A549 treated with CORT108297 at 1 μM for 4 hours (cell line): ENCODE measurements around the gene DHX35. TPM values are rescaled to one million over a fixed set of nuclear protein-coding genes. Genes with fewer than 3 reads are reported as not detected.

Experiments used
- total RNA-seq: library from RNA; stranded (reverse); fragments of 200-300 nt; extraction: Qiagen RNA extraction; gene quantifications from 5 replicates; pipeline ENCODE4 v1.2.3, GENCODE V29; 2022

Gene DHX35
- 7.7 to 8.1 TPM (median 7.8 TPM) in 5 replicates for total RNA-seq

GRCh38 chr20:38962044-38962927 is at the start of gene DHX35:
Gene DHX35, plus strand, starts transcription at chr20:38962344. Its CDS starts 24 bp downstream, at chr20:38962368.

GRCh38 chr20:38926142-38926933 is 35.8 kb upstream of the DHX35 start, which contains the start of gene FAM83D:
Gene FAM83D, plus strand, starts transcription at chr20:38926417. Its CDS starts 26 bp downstream, at chr20:38926443.

Other genes starting within 250 kb of the DHX35 start
- gene SLC32A1, start 237.9 kb upstream of the DHX35 start, total RNA-seq: not detected in 5 replicates
- 8.8 to 11.0 TPM (median 10.3 TPM) in 5 replicates for gene ACTR5, start 213.9 kb upstream of the DHX35 start, total RNA-seq
- gene PPP1R16B, start 156.6 kb upstream of the DHX35 start, total RNA-seq: 0.12 to 0.22 TPM (median 0.14 TPM) in 5 replicates
- 61.3 to 74.4 TPM (median 69.6 TPM) in 5 replicates for gene FAM83D, start 35.9 kb upstream of the DHX35 start, total RNA-seq